ENCODE data around the gene ZNF740.
A peak's percentile ranks its signal among the peaks of the same experiment; 100 is the strongest.

ZNF740 gene

GRCh38 chr12:53180931-53181645 lies 566 bp downstream of the ZNF740 start:
- H3K4me3 ChIP-seq (replicated peaks in 1 of 2; ENCODE audit: low read depth in 2 of 2, low read length in 2 of 2) = peak overlapping the region; percentile 67 to 81
- TF ChIP-seq CTCF (IDR thresholded peaks at IDR 0.05; ENCODE audit: low read depth, low read length) = no peak
- DNase-seq (ENCODE audit: low read depth in 2 of 2) = peak; percentile 61 to 82

- no peak for TF ChIP-seq CTCF (IDR thresholded peaks at IDR 0.05; ENCODE audit: low read depth, low read length)
- H3K4me3 ChIP-seq (replicated peaks in 1 of 2; ENCODE audit: low read depth in 2 of 2, low read length in 2 of 2) = peak overlapping the region; percentile 67 to 81
- no peak for DNase-seq (ENCODE audit: low read depth in 2 of 2)
Observed at GRCh38 chr12:53181935-53182334, 1.4 kb downstream of the ZNF740 start.

- no peak for DNase-seq (ENCODE audit: low read depth in 2 of 2)
- no peak overlapping the region for H3K4me3 ChIP-seq (replicated peaks in 1 of 2; ENCODE audit: low read depth in 2 of 2, low read length in 2 of 2)
- TF ChIP-seq CTCF (IDR thresholded peaks at IDR 0.05; ENCODE audit: low read depth, low read length) = no peak
Observed at GRCh38 chr12:53182903-53183302, 2.4 kb downstream of the ZNF740 start.

- no peak for TF ChIP-seq CTCF (IDR thresholded peaks at IDR 0.05; ENCODE audit: low read depth, low read length)
- H3K4me3 ChIP-seq (replicated peaks in 1 of 2; ENCODE audit: low read depth in 2 of 2, low read length in 2 of 2) = no peak overlapping the region
- no peak for DNase-seq (ENCODE audit: low read depth in 2 of 2)
Observed at GRCh38 chr12:53184828-53185227, 4.3 kb downstream of the ZNF740 start.

- H3K4me3 ChIP-seq (replicated peaks in 1 of 2; ENCODE audit: low read depth in 2 of 2, low read length in 2 of 2) = no peak overlapping the region
- no peak for DNase-seq (ENCODE audit: low read depth in 2 of 2)
- no peak for TF ChIP-seq CTCF (IDR thresholded peaks at IDR 0.05; ENCODE audit: low read depth, low read length)
Observed at GRCh38 chr12:53185582-53186153, 5.1 kb downstream of the ZNF740 start.

- TF ChIP-seq CTCF (IDR thresholded peaks at IDR 0.05; ENCODE audit: low read depth, low read length) = no peak
- no peak for DNase-seq (ENCODE audit: low read depth in 2 of 2)
- no peak overlapping the region for H3K4me3 ChIP-seq (replicated peaks in 1 of 2; ENCODE audit: low read depth in 2 of 2, low read length in 2 of 2)
Observed at GRCh38 chr12:53186745-53187144, 6.2 kb downstream of the ZNF740 start.

Measured in cardiac fibroblast (primary cell).